G401 (cell line): ENCODE measurements around the gene NHS. TPM values are rescaled to one million over a fixed set of nuclear protein-coding genes. Genes with fewer than 3 reads are reported as not detected.

ENCODE experiments used
- DNase-seq: peaks from one replicate; pipeline ENCODE4 v3.0.0-alpha.2; 2015; ENCODE audit warnings: low spot score
- in situ Hi-C: cut with HindIII; loops from 2 replicates; pipeline ENCODE4 v1.10.0; 2016; ENCODE audit warnings: low sequenced_read_pairs, mixed read lengths
- total RNA-seq: library from RNA; depleted of rRNA; stranded (reverse); fragments of >200 nt; shearing (Covaris generic); gene quantifications from 2 replicates; pipeline ENCODE4 v1.2.3, GENCODE V29; 2014

The NHS gene
- total RNA-seq, 1 experiment from 2014 or later, result not detected

- no peak for DNase-seq
- in situ Hi-C loops, result no loop called here
Measured at GRCh38 chrX:17596061-17596460, 221.1 kb downstream of the NHS start.

GRCh38 chrX:17596546-17597205 lies 221.7 kb downstream of the NHS start:
- in situ Hi-C loops, result no loop called here
- no peak for DNase-seq

GRCh38 chrX:17597327-17597726 lies 222.3 kb downstream of the NHS start:
- DNase-seq, result no peak
- in situ Hi-C loops, result no loop called here

GRCh38 chrX:17597836-17598439 lies 222.9 kb downstream of the NHS start:
- in situ Hi-C loops, result no loop called here
- peak; percentile 8 for DNase-seq

GRCh38 chrX:17601441-17602200 lies 226.6 kb downstream of the NHS start:
- in situ Hi-C loops, result no loop called here
- DNase-seq, result no peak

- DNase-seq, result no peak
- in situ Hi-C loops, result no loop called here
Measured at GRCh38 chrX:17602245-17602644, 227.2 kb downstream of the NHS start.

GRCh38 chrX:17603196-17603595 lies 228.2 kb downstream of the NHS start:
- in situ Hi-C loops, result no loop called here
- DNase-seq, result no peak

GRCh38 chrX:17605676-17606075 lies 230.7 kb downstream of the NHS start:
- DNase-seq, result no peak
- in situ Hi-C loops, result no loop called here

GRCh38 chrX:17606231-17606630 lies 231.2 kb downstream of the NHS start:
- no peak for DNase-seq
- in situ Hi-C loops, result no loop called here

GRCh38 chrX:17608888-17609287 lies 233.9 kb downstream of the NHS start:
- DNase-seq, result no peak
- in situ Hi-C loops, result no loop called here

- in situ Hi-C loops, result no loop called here
- DNase-seq, result no peak
Measured at GRCh38 chrX:17610788-17611187, 235.8 kb downstream of the NHS start.

- DNase-seq, result no peak
- in situ Hi-C loops, result no loop called here
Measured at GRCh38 chrX:17613979-17614588, 239.1 kb downstream of the NHS start.

GRCh38 chrX:17616936-17617335 lies 241.9 kb downstream of the NHS start:
- in situ Hi-C loops, result no loop called here

GRCh38 chrX:17617806-17618205 lies 242.8 kb downstream of the NHS start:
- in situ Hi-C loops, result no loop called here
- peak; percentile 39 for DNase-seq

More at GRCh38 chrX:17616936-17617335, 241.9 kb downstream of the NHS start:
- no peak for DNase-seq

GRCh38 chrX:17621566-17622270 lies 246.7 kb downstream of the NHS start:
- DNase-seq, result no peak
- in situ Hi-C loops, result no loop called here

- in situ Hi-C loops, result no loop called here
- no peak for DNase-seq
Measured at GRCh38 chrX:17622331-17622730, 247.3 kb downstream of the NHS start.

GRCh38 chrX:17623750-17624149 lies 248.8 kb downstream of the NHS start:
- no peak for DNase-seq
- in situ Hi-C loops, result no loop called here

- in situ Hi-C loops, result no loop called here
- DNase-seq, result no peak
Measured at GRCh38 chrX:17627026-17627425, 252.0 kb downstream of the NHS start.

GRCh38 chrX:17628976-17629375 lies 254.0 kb downstream of the NHS start:
- DNase-seq, result no peak

More at GRCh38 chrX:17628976-17629375, 254.0 kb downstream of the NHS start:
- in situ Hi-C loops, result no loop called here
